ENCODE results near the gene TTLL13. TPM values are rescaled to one million over a fixed set of nuclear protein-coding genes. Genes with fewer than 3 reads are reported as not detected.
A peak's percentile ranks its signal among the peaks of the same experiment; 100 is the strongest.

Gene TTLL13
- total and polyA plus RNA-seq, 10 donors, result 0.03 to 1.8 (median 0.17) TPM; not detected in 3

DNA sequence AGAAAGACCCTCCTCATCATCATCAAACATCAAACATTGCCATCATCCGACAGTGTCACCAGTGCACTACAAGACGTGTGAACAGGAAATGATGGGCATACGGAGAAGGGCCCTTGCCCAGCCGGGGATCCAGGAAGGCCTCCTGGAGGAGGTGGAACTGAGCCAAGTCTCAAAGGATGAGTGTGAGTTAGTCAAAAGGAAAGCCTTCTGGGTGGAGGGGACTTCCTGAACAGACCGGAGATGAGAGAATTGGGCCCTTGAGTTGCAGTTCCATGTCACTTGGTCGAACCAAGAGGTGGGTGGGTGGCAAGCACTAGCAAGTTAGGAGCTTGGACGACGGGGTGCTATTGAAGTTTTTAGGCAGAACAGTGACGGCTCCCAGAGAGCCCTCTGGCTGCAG lies 39.8 kb upstream of the TTLL13 start:
- 43 to 77% (median 49%) methylated on average over 9 of the region's 9 CpGs for WGBS, 5 donors
- Histone ChIP-seq H3K4me1 (peaks cover 50 to 100% (median 89%) of the 10 kb centered on the region in 6 donors), H3K27me3 (replicated peaks in 1 of 7) (no peaks in the 10 kb centered on the region), H3K27ac (peak overlapping the region in 3 of 8 donors; percentile 30 to 86 (median 75)), H3K36me3 (peaks cover 0 to 72% (median 8%) of the 10 kb centered on the region in 6 donors), H3K9me3 (no peaks in the 10 kb centered on the region), H3K4me3 (no peak overlapping the region)
- DNase-seq, result no peak
- TF ChIP-seq CTCF (IDR thresholded peaks at IDR 0.05 in 8 of 11, conservative IDR thresholded peaks at IDR 0.05 in 3 of 11) (no peak), POLR2A (IDR thresholded peaks at IDR 0.05) (no peak), POLR2AphosphoS5 (IDR thresholded peaks at IDR 0.05) (no peak)
- intact Hi-C loops (cut with DNase I; ENCODE audit: low total_unique reads), result no loop called here

GRCh38 chr15:90210593-90210992 lies 38.8 kb upstream of the TTLL13 start:
- TF ChIP-seq POLR2AphosphoS5 (IDR thresholded peaks at IDR 0.05), result peak in 2 of 3 donors; percentile 7 to 39
- no peak for TF ChIP-seq POLR2A (IDR thresholded peaks at IDR 0.05)
- no peak for TF ChIP-seq CTCF (IDR thresholded peaks at IDR 0.05 in 8 of 11, conservative IDR thresholded peaks at IDR 0.05 in 3 of 11)
- Histone ChIP-seq H3K4me3 (no peak overlapping the region), H3K4me1 (peaks cover 47 to 100% (median 87%) of the 10 kb centered on the region in 6 donors), H3K27me3 (replicated peaks in 1 of 7) (no peaks in the 10 kb centered on the region), H3K36me3 (peaks cover 0 to 70% (median 8%) of the 10 kb centered on the region in 6 donors), H3K27ac (peak overlapping the region in 5 of 8 donors; percentile 14 to 86 (median 75)), H3K9me3 (no peaks in the 10 kb centered on the region)
- intact Hi-C loops (cut with DNase I; ENCODE audit: low total_unique reads), result no loop called here
- WGBS, 5 donors, result 88 to 94% (median 92%) methylated on average over 8 of the region's 8 CpGs
- no peak for DNase-seq

GRCh38 chr15:90211009-90211408 lies 38.3 kb upstream of the TTLL13 start:
- Histone ChIP-seq H3K36me3 (peaks cover 0 to 70% (median 8%) of the 10 kb centered on the region in 6 donors), H3K4me1 (peaks cover 46 to 100% (median 85%) of the 10 kb centered on the region in 6 donors), H3K4me3 (peak overlapping the region in 1 of 8 donors; percentile 31), H3K9me3 (no peaks in the 10 kb centered on the region), H3K27ac (peak overlapping the region in 7 of 8 donors; percentile 14 to 86 (median 69)), H3K27me3 (replicated peaks in 1 of 7) (no peaks in the 10 kb centered on the region)
- WGBS, 5 donors, result 66 to 92% (median 76%) methylated on average over 6 to 9 of the region's 9 CpGs
- no peak for TF ChIP-seq POLR2AphosphoS5 (IDR thresholded peaks at IDR 0.05)
- TF ChIP-seq POLR2A (IDR thresholded peaks at IDR 0.05), result no peak
- no peak for TF ChIP-seq CTCF (IDR thresholded peaks at IDR 0.05 in 8 of 11, conservative IDR thresholded peaks at IDR 0.05 in 3 of 11)
- intact Hi-C loops (cut with DNase I; ENCODE audit: low total_unique reads), result no loop called here
- DNase-seq, result no peak

DNA sequence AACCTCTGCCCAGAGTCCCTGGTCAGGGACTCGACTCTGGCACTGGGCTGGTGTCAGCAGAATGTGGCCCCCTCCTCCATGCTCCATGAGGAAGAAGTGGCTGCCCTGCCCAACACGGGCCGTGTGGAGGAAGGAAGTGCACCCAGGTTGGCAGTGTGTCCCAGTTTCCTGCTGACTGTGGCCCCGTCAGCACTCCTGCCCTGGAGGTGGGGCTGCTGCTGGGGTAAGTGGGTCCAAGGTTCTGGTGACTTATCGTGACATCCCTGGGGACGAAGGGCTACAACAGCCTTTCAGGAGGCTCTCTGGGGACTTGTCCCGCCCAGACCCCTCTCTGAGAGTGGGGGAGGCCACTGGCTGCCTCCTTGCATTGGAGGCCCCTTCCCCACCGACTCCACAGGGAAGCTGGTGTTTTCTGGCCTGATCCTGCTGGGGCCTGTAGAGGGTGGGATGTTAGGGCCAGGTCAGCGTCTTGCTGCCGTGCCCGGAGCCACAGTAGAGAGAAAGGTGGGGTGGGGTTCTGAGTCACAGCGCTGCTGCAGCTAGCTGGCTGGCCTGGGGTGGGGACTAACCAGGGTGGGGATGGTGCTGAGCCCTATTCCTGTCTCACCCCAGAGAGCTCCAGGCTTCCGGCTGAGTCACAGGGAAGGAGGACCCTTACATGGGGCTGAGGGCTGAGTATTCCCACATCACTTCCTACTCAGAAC lies 37.8 kb upstream of the TTLL13 start:
- DNase-seq, result peak; percentile 84
- peaks cover 43 to 100% (median 79%) of the 10 kb centered on the region in 6 donors for H3K4me1 ChIP-seq
- TF ChIP-seq POLR2AphosphoS5 (IDR thresholded peaks at IDR 0.05) (peak; percentile 71 to 74 (median 74)), POLR2A (IDR thresholded peaks at IDR 0.05) (no peak)
- H3K27ac ChIP-seq, result peak overlapping the region; percentile 14 to 86 (median 62)
- WGBS, 5 donors, result 40 to 62% (median 50%) methylated on average over 3 to 13 of the region's 13 CpGs
- no peaks in the 10 kb centered on the region for H3K9me3 ChIP-seq
- H3K27me3 ChIP-seq (replicated peaks in 1 of 7), result no peaks in the 10 kb centered on the region
- H3K4me3 ChIP-seq, result peak overlapping the region in 1 of 8 donors; percentile 31
- intact Hi-C loops (cut with DNase I; ENCODE audit: low total_unique reads), result no loop called here
- H3K36me3 ChIP-seq, result peaks cover 0 to 69% (median 5%) of the 10 kb centered on the region in 6 donors

Data from spleen (tissue), 11 donors.